NCI-H1417 treated with DMSO at 0.1 percent for 48 hours (cell line): ENCODE measurements around the gene PRKD1.

Source experiments
- DNase-seq: peaks from one replicate; lab custom pipeline; 2025; lab: John Stamatoyannopoulos, UW

The PRKD1 gene

GRCh38 chr14:29927376-29928116 lies at the start of gene PRKD1:
TSS of gene PRKD1 (minus strand) at chr14:29927847.
- no peak for DNase-seq

DNA sequence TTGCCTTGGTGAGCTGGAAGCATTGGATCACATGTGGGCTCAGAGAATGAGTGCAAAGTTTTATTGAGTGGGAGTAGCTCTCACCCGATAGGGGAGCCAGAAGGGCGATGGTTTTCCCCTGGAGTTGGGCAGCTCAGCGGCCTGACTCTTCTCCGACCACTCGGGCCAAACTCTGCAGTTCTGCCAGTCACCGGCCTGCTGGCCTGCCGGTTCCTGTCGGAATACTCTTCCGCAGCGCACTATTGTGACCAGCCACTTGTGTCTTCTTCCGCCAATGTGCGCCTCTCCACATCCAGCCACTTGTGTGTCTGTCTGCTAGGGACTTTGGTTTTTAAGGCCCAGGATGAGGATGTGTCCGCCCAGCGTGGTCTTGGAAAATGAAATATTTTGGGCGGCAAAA lies 43.5 kb upstream of the PRKD1 start:
- no peak for DNase-seq

- DNase-seq: no peak
These were observed 27.4 kb upstream of the PRKD1 start for GRCh38 chr14:29955087-29955486.

DNA sequence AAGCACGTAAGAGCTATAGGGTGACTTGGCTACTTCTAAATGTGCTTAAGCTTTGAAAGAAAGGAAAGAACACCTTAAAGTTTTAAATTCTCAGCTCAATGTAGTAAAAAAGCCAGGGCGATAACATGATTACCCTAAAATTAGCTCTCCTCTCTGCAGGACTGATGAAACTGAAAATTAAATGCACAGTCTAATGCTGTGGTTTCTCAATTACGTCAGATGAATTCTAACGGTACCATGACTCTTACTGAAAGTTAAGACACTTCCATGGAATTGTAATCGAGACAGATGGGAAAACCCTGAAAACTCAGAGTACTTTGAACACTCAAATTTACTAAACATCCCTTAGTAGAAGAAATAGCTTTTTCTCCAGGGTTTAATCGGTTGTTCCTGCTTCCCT lies 25.9 kb upstream of the PRKD1 start:
- DNase-seq: no peak

- DNase-seq: no peak
These were observed 16.4 kb upstream of the PRKD1 start for GRCh38 chr14:29944091-29944490.

- DNase-seq: no peak
These were observed 13.8 kb upstream of the PRKD1 start for GRCh38 chr14:29941401-29941800.

GRCh38 chr14:29940482-29940881 lies 12.8 kb upstream of the PRKD1 start:
- DNase-seq: no peak

DNA sequence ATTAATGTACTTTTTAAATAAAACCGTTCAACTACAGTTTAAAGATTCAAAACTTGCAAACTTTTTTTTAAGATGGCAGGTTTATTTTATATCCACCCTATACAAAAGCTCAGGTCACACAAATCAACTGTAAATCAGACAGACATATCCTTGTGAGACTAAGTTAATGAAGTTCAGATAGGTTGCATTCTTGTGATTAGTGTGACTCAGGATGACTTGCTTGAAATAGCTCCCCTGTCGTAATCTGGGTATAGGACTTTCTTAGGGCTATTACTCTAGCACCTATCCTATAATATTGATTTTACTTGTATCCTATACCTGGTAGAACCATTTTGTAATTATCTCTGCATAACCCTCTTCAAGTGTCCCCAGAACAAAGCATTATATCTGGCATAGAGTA lies 9.5 kb upstream of the PRKD1 start:
- no peak for DNase-seq

DNA sequence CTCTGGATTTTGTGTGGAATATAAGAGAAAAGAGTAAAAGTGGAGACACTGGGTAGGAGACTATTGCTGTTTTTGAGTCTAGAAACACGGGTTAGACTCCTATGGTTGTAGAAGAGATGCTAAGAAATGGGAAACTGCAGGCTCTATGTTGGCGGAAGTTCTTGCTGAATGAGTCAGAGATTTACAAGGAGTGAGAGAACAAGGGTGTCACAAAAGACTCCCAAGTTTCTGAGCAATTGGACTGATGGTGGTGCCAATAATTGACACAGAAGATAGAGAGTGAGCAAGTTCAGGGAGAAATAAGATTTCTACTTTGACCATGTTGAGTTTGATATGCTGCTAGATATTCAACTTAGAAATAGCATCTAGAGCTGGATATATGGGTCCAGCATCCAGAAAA lies 2.6 kb upstream of the PRKD1 start:
- no peak for DNase-seq

GRCh38 chr14:29928117-29928640 lies 532 bp upstream of the PRKD1 start:
- DNase-seq: no peak

GRCh38 chr14:29926701-29927375 lies 809 bp downstream of the PRKD1 start:
- DNase-seq: no peak

GRCh38 chr14:29926228-29926627 lies 1.4 kb downstream of the PRKD1 start:
- no peak for DNase-seq

GRCh38 chr14:29925736-29926135 lies 1.9 kb downstream of the PRKD1 start:
- DNase-seq: no peak

DNA sequence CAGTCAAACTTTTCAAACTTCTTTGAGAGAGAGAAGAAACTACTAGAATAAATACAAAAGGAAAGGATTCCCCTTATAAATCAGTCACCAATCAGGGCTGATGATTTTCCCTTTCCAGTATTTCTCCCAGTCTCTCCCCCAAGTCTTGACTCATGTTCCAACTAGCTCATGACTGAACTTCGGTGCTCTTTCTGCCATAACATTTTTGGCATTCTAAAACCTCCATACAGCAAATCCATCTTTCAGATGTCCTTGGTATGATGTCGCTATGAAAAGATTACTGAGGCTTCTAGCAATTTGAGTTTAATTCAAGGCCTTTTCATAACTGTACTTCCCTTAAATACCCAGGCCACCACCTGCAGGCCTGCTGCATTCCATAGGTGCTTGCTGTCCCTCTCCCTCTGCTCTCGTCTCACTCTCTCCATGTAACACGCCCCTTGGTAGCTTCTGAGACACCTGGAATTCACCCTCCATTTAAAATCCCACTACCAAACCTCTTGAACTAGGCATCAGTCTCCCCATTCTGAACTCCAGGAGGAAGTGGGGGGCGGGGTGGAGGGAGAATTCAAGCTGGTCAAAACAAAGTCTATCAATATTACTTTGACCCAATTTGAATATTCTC lies 2.4 kb downstream of the PRKD1 start:
- DNase-seq: no peak

DNA sequence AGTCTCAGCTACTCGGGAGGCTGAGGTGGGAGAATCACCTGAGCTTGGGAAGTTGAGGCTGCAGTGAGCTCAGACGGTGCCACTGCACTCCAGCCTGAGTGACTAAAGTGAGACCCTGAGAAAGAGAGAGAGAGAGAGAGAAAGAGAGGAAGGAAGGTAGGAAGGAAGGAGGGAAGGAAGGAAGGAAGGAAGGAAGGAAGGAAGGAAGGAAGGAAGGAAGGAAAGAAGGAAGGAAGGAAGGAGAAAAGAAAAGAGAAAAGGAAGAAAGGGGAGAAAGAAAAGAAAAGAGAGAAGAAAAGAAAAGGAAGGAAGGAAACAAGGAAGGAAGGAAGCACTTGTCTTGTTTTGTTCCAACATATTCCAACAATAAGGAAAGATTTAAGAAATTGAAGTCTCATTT lies 7.8 kb downstream of the PRKD1 start:
- no peak for DNase-seq

DNA sequence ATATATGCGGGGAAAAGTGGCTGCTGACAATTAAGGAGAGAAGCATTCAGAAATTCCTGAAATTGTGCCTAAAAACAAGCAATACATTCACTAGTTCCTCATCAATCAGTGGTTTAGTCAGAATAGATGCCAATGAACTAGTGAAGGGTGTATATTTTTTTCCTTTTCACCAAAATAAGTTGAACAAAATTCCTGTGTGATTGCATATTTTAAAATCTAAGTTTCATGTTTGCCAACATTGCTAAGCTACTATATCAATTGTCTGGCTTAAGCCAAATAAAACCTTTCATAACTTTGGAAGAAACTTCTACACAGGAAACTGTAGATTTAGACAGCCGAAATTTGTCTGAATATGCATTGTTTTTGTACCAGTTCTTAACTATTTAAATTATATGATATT lies 8.7 kb downstream of the PRKD1 start:
- DNase-seq: no peak

- DNase-seq: no peak
These were observed 14.1 kb downstream of the PRKD1 start for GRCh38 chr14:29913566-29913965.

DNA sequence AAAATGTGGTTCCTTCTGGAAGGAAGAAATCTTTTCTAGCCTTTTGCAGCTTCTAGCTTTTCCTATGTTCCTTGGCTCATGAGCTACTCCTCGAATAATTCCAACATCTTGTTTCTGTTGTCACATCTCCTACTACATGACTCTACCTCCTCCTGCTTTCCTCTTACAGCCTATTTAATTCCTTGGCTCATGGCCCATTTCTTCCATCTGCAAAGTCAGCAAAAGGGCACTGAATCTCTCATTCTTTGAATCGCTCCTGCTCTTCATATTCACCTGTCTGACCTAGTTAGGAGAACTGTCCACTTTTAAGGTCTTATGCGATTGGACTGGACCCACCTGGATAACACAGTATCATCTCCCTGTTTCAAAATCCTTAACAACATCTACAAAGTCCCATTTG lies 15.8 kb downstream of the PRKD1 start:
- DNase-seq: no peak

GRCh38 chr14:29908652-29909577 lies 18.7 kb downstream of the PRKD1 start:
- DNase-seq: no peak

- no peak for DNase-seq
These were observed 21.3 kb downstream of the PRKD1 start for GRCh38 chr14:29906256-29906870.

GRCh38 chr14:29905543-29905942 lies 22.1 kb downstream of the PRKD1 start:
- no peak for DNase-seq
